ENCODE results near the gene UXT. TPM values are rescaled to one million over a fixed set of nuclear protein-coding genes. Genes with fewer than 3 reads are reported as not detected.

Gene UXT
- total and polyA plus RNA-seq, 9 of the 15 experiments (the other 6 are each of a cell fraction or from before 2014, with no cell fraction given) = 141 to 300 (median 204) TPM

DNA sequence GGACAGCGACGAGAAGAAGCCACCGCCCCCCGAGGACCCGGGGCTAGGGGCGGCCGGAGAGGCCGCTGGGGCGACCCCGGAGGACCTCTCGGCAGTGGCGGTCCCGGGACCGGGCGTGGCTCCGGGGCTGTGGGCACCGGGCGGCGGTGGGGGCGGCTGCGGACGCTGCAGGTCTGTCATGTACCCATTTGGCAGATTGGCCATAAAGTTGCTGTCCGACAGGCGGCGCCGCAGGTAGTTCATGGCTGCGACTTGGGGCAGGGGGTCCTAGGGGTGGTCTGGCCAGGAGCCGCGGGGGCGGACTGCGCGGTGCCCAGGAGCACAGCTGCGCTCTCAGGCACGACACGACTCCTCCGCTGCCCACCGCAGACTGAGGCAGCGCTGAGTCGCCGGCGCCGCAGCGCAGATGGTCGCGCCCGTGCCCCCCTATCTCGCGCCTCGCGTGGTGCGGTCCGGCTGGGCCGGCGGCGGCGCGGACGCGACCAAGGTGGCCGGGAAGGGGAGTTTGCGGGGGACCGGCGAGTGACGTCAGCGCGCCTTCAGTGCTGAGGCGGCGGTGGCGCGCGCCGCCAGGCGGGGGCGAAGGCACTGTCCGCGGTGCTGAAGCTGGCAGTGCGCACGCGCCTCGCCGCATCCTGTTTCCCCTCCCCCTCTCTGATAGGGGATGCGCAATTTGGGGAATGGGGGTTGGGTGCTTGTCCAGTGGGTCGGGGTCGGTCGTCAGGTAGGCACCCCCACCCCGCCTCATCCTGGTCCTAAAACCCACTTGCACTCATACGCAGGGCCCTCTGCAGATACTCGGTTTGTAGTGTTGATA, 39.3 kb downstream of the UXT start, which contains the start of gene SYN1 (continued):
- TF ChIP-seq HDAC1 (IDR thresholded peaks at IDR 0.05) = no peak; a peak in 1 of 4 replicates
- TF ChIP-seq, protein P1, sequence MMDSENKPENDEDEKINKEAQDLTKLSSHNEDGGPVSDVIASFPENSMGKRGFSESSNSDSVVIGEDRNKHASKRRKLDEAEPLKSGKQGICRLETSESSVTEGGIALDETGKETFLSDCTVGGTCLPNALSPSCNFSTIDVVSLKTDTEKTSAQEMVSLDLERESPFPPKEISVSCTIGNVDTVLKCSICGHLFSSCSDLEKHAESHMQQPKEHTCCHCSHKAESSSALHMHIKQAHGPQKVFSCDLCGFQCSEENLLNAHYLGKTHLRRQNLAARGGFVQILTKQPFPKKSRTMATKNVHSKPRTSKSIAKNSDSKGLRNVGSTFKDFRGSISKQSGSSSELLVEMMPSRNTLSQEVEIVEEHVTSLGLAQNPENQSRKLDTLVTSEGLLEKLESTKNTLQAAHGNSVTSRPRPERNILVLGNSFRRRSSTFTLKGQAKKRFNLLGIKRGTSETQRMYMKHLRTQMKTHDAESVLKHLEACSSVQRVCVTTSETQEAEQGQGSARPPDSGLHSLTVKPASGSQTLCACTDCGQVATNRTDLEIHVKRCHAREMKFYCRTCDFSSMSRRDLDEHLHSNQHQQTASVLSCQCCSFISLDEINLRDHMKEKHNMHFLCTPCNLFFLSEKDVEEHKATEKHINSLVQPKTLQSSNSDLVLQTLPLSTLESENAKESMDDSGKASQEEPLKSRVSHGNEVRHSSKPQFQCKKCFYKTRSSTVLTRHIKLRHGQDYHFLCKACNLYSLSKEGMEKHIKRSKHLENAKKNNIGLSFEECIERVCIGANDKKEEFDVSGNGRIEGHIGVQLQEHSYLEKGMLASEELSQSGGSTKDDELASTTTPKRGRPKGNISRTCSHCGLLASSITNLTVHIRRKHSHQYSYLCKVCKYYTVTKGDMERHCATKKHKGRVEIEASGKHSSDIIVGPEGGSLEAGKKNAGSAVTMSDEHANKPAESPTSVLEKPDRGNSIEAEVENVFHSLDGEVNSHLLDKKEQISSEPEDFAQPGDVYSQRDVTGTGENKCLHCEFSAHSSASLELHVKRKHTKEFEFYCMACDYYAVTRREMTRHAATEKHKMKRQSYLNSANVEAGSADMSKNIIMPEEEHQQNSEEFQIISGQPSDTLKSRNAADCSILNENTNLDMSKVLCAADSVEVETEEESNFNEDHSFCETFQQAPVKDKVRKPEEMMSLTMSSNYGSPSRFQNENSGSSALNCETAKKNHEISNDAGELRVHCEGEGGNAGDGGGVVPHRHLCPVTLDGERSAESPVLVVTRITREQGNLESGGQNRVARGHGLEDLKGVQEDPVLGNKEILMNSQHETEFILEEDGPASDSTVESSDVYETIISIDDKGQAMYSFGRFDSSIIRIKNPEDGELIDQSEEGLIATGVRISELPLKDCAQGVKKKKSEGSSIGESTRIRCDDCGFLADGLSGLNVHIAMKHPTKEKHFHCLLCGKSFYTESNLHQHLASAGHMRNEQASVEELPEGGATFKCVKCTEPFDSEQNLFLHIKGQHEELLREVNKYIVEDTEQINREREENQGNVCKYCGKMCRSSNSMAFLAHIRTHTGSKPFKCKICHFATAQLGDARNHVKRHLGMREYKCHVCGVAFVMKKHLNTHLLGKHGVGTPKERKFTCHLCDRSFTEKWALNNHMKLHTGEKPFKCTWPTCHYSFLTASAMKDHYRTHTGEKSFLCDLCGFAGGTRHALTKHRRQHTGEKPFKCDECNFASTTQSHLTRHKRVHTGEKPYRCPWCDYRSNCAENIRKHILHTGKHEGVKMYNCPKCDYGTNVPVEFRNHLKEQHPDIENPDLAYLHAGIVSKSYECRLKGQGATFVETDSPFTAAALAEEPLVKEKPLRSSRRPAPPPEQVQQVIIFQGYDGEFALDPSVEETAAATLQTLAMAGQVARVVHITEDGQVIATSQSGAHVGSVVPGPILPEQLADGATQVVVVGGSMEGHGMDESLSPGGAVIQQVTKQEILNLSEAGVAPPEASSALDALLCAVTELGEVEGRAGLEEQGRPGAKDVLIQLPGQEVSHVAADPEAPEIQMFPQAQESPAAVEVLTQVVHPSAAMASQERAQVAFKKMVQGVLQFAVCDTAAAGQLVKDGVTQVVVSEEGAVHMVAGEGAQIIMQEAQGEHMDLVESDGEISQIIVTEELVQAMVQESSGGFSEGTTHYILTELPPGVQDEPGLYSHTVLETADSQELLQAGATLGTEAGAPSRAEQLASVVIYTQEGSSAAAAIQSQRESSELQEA (IDR thresholded peaks at IDR 0.05; ENCODE audit: low read depth) = no peak
- TF ChIP-seq KLF1 (tag; IDR thresholded peaks at IDR 0.05) = peak; percentile 69
- TF ChIP-seq ASH1L (IDR thresholded peaks at IDR 0.05; ENCODE audit: borderline replicate concordance, low read depth, partially characterized antibody) = no peak
- peak; percentile 84 for TF ChIP-seq CCNT2 (IDR thresholded peaks at IDR 0.05; ENCODE audit: borderline replicate concordance, extremely low read depth, insufficient read length, low read depth, low read length)
- TF ChIP-seq BDP1 (IDR thresholded peaks at IDR 0.05; ENCODE audit: insufficient read depth, insufficient read length) = no peak
- TF ChIP-seq SRF (CRISPR knock-in tag; IDR thresholded peaks at IDR 0.05) = no peak
- TF ChIP-seq SREBF2 (CRISPR knock-in tag; IDR thresholded peaks at IDR 0.05) = no peak
- peak in 1 of 2 experiments; percentile 58; a peak in 3 of 4 replicates for TF ChIP-seq KDM1A (IDR thresholded peaks at IDR 0.05)
- TF ChIP-seq, protein P2, sequence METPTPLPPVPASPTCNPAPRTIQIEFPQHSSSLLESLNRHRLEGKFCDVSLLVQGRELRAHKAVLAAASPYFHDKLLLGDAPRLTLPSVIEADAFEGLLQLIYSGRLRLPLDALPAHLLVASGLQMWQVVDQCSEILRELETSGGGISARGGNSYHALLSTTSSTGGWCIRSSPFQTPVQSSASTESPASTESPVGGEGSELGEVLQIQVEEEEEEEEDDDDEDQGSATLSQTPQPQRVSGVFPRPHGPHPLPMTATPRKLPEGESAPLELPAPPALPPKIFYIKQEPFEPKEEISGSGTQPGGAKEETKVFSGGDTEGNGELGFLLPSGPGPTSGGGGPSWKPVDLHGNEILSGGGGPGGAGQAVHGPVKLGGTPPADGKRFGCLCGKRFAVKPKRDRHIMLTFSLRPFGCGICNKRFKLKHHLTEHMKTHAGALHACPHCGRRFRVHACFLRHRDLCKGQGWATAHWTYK (CRISPR knock-in tag; IDR thresholded peaks at IDR 0.05) = peak; percentile 57; the same call in 1 of the 2 replicates
- peak; percentile 83; the same call in 1 of the 2 replicates for TF ChIP-seq MIER1 (IDR thresholded peaks at IDR 0.05; ENCODE audit: low read depth)
- TF ChIP-seq KDM4B (IDR thresholded peaks at IDR 0.05; ENCODE audit: borderline replicate concordance in 2 of 2, low read depth in 1 of 2) = no peak
- TF ChIP-seq ZC3H11A (IDR thresholded peaks at IDR 0.05; ENCODE audit: low read depth, low read length) = no peak
- TF ChIP-seq SUPT5H (IDR thresholded peaks at IDR 0.05) = no peak
- no peak; the same call in 1 of the 2 replicates for TF ChIP-seq NFIC (IDR thresholded peaks at IDR 0.05)
- TF ChIP-seq, protein P3, sequence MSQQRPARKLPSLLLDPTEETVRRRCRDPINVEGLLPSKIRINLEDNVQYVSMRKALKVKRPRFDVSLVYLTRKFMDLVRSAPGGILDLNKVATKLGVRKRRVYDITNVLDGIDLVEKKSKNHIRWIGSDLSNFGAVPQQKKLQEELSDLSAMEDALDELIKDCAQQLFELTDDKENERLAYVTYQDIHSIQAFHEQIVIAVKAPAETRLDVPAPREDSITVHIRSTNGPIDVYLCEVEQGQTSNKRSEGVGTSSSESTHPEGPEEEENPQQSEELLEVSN (IDR thresholded peaks at IDR 0.05; ENCODE audit: borderline replicate concordance in 1 of 2, extremely low read depth in 1 of 2, insufficient read depth in 1 of 2, insufficient read length in 1 of 2, low read depth in 1 of 2, low read length in 1 of 2, poor library complexity in 1 of 2, severe bottlenecking in 1 of 2) = peak in 1 of 2 experiments; percentile 31
